ELF-1 (cell line): Measurements from ENCODE around the gene POLR3B.

Experiments used
- DNase-seq: peaks from one replicate; pipeline ENCODE4 v3.0.0-alpha.2; 2016; ENCODE audit warnings: low read depth, low spot score

Gene POLR3B

DNA sequence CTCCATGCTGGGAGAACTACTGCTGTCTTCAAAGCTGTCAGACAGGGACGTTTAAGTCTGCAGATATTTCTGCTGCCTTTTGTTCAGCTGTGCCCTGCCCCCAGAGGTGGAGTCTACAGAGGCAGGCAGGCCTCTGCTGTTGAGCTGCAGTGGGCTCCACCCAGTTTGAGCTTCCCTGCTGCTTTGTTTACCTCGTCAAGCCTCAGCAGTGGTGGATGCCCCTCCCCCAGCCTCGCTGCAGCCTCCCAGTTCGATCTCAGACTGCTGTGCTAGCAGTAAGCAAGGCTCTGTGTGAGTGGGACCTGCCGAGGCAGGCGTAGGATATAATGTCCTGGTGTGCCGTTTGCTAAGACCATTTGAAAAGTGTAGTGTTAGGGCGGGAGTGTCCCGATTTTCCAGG, 193.9 kb downstream of the POLR3B start:
- DNase-seq: peak; percentile 47

DNA sequence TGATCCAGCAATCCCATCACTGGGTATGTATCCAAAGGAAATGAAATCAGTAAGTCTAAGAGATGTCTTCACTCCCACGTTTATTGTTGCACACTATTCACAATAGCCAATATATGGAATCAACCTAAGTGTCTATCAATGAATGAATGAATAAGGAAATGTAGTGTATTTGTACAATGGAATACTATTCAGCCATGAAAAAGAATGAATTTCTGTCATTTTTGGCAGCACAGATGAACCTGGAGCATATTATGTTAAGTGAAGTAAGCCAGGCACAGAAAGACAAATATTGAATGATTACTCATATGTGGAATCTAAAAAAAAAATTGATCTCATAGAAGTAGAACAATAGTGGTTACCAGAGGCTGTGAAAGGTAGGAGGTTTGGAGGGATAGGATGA, 194.7 kb downstream of the POLR3B start:
- DNase-seq: no peak
